ENCODE data around the gene TP73. TPM values are rescaled to one million over a fixed set of nuclear protein-coding genes. Genes with fewer than 3 reads are reported as not detected.
A peak's percentile ranks its signal among the peaks of the same experiment; 100 is the strongest.

TP73 gene
- total and polyA plus RNA-seq, 2 donors from 2014 or later, result 0.54 TPM; not detected in 1

DNA sequence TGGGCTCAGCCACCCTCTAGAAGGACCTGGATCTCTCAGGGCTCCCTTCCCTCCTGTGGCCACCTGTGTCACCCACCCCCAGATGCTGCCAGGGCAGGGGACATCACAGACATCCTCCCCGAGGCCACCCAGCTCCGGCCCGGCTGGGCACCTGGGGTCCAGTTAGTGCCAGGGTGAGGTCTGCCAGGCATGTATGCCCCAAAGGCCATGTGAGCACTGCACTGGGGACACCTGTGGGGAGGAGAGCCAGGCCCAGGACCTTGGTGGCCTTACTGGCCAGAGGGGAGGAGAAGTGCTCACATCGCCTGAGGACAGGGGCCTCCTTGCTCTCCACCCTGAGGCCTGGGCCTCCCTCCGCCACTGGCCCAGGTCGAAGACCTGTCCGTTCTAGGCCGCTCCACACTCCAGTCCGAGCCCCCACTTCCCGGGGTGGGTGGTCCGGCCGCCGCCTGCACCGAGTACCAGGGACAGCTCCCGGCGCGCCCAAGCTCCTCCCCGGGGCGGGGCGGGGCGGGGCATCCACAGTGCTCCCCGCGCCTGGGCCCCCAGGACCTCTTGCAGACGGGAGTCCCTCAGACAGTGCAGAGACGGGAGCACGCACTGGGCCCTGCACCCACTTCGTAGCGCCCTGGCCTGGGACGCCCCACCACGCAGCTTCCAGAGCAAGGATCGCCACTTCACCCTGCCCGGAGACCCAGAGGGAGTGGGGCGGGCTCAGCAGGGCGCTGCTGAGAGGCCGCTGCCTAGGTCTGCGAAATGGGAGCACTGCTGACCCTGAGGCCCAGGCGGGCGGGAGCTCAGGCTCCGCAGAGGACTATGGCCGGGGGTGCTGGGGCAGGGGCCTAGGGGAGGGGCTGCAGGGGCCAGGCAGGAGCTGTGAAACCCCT lies 65.6 kb downstream of the TP73 start:
- intact Hi-C loops (cut with DNase I), result no loop called here
- no peak overlapping the region for H3K27ac ChIP-seq (ENCODE audit: low read depth in 2 of 2, low read length in 2 of 2)
- H3K36me3 ChIP-seq (ENCODE audit: control insufficient read depth in 2 of 3, insufficient read depth in 3 of 3, low read length in 3 of 3), result no peaks in the 10 kb centered on the region
- DNase-seq (peak in 4 of 5 donors; percentile 55 to 75 (median 73)), FAIRE-seq (no peak)
- no peaks in the 10 kb centered on the region for H3K4me1 ChIP-seq (ENCODE audit: control insufficient read depth in 2 of 3, insufficient read depth in 2 of 3, low read depth in 1 of 3, low read length in 3 of 3)
- H3K9me3 ChIP-seq (ENCODE audit: control insufficient read depth in 2 of 3, insufficient read depth in 1 of 3, low read length in 3 of 3), result no peaks in the 10 kb centered on the region
- TF ChIP-seq, protein P1, sequence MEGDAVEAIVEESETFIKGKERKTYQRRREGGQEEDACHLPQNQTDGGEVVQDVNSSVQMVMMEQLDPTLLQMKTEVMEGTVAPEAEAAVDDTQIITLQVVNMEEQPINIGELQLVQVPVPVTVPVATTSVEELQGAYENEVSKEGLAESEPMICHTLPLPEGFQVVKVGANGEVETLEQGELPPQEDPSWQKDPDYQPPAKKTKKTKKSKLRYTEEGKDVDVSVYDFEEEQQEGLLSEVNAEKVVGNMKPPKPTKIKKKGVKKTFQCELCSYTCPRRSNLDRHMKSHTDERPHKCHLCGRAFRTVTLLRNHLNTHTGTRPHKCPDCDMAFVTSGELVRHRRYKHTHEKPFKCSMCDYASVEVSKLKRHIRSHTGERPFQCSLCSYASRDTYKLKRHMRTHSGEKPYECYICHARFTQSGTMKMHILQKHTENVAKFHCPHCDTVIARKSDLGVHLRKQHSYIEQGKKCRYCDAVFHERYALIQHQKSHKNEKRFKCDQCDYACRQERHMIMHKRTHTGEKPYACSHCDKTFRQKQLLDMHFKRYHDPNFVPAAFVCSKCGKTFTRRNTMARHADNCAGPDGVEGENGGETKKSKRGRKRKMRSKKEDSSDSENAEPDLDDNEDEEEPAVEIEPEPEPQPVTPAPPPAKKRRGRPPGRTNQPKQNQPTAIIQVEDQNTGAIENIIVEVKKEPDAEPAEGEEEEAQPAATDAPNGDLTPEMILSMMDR (IDR thresholded peaks at IDR 0.05; ENCODE audit: borderline replicate concordance, extremely low read depth, insufficient read depth), result no peak
- H3K4me3 ChIP-seq (ENCODE audit: low read length in 3 of 3), result no peak overlapping the region
- no peak overlapping the region for H3K9ac ChIP-seq (ENCODE audit: low read length in 3 of 3)
- no peaks in the 10 kb centered on the region for H3K27me3 ChIP-seq (ENCODE audit: control insufficient read depth, insufficient read depth, low read length)

DNA sequence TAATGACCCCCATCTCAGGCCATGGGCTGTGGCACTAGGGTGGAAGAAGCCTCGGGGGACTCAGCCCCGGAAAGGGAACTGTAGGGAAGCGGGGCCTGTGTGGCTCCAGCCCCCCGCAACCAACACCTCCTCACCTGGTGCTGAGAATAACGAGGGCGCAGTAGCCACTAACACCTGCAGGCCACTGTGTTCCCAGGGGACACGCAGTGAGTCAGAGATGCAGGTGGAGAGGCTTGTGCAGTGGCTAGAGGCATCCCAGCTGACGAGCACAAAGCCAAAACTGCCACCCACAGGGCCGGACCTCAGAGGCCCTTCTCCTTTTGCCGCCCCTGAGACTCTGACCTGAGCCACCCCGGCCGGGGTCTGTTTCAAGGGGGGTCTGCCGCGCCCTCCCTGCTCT lies 66.4 kb downstream of the TP73 start:
- Histone ChIP-seq H3K9ac (ENCODE audit: low read length in 3 of 3) (no peak overlapping the region), H3K4me1 (ENCODE audit: control insufficient read depth in 2 of 3, insufficient read depth in 2 of 3, low read depth in 1 of 3, low read length in 3 of 3) (no peaks in the 10 kb centered on the region), H3K36me3 (ENCODE audit: control insufficient read depth in 2 of 3, insufficient read depth in 3 of 3, low read length in 3 of 3) (no peaks in the 10 kb centered on the region), H3K27ac (ENCODE audit: low read depth in 2 of 2, low read length in 2 of 2) (no peak overlapping the region), H3K4me3 (ENCODE audit: low read length in 3 of 3) (no peak overlapping the region), H3K27me3 (ENCODE audit: control insufficient read depth, insufficient read depth, low read length) (no peaks in the 10 kb centered on the region), H3K9me3 (ENCODE audit: control insufficient read depth in 2 of 3, insufficient read depth in 1 of 3, low read length in 3 of 3) (no peaks in the 10 kb centered on the region)
- DNase-seq (no peak), FAIRE-seq (no peak)
- intact Hi-C loops (cut with DNase I), result no loop called here
- TF ChIP-seq, protein P1 (IDR thresholded peaks at IDR 0.05; ENCODE audit: borderline replicate concordance, extremely low read depth, insufficient read depth), result no peak

- Histone ChIP-seq H3K4me1 (ENCODE audit: control insufficient read depth in 2 of 3, insufficient read depth in 2 of 3, low read depth in 1 of 3, low read length in 3 of 3) (no peaks in the 10 kb centered on the region), H3K36me3 (ENCODE audit: control insufficient read depth in 2 of 3, insufficient read depth in 3 of 3, low read length in 3 of 3) (no peaks in the 10 kb centered on the region), H3K9me3 (ENCODE audit: control insufficient read depth in 2 of 3, insufficient read depth in 1 of 3, low read length in 3 of 3) (no peaks in the 10 kb centered on the region), H3K4me3 (ENCODE audit: low read length in 3 of 3) (no peak overlapping the region), H3K9ac (ENCODE audit: low read length in 3 of 3) (no peak overlapping the region), H3K27me3 (ENCODE audit: control insufficient read depth, insufficient read depth, low read length) (no peaks in the 10 kb centered on the region), H3K27ac (ENCODE audit: low read depth in 2 of 2, low read length in 2 of 2) (no peak overlapping the region)
- FAIRE-seq (no peak), DNase-seq (no peak)
- TF ChIP-seq, protein P1 (IDR thresholded peaks at IDR 0.05; ENCODE audit: borderline replicate concordance, extremely low read depth, insufficient read depth), result no peak
- intact Hi-C loops (cut with DNase I), result no loop called here
Observed at GRCh38 chr1:3721955-3722465, 69.7 kb downstream of the TP73 start.

All from kidney (tissue), 14 donors.